Measurements from ENCODE around the gene KRT24. TPM values are rescaled to one million over a fixed set of nuclear protein-coding genes. Genes with fewer than 3 reads are reported as not detected.
"Not testable (repeated sequence)": the region's sequence is repeated elsewhere in the genome, so short reads cannot be mapped to it uniquely, and the experiment has no call there.

KRT24 gene
- polyA plus RNA-seq (ENCODE audit: insufficient read length in 4 of 4): under 1 TPM in 1 of 4 donors, not detected in 3; 0.18 TPM

- no peak for DNase-seq (ENCODE audit: low read depth in 4 of 4, low spot score in 3 of 4)
These were observed at the start of gene KRT24 for GRCh38 chr17:40703652-40704051. TSS of gene KRT24 (minus strand) at chr17:40703752. CDS start at chr17:40703693, 59 bp downstream.

DNA sequence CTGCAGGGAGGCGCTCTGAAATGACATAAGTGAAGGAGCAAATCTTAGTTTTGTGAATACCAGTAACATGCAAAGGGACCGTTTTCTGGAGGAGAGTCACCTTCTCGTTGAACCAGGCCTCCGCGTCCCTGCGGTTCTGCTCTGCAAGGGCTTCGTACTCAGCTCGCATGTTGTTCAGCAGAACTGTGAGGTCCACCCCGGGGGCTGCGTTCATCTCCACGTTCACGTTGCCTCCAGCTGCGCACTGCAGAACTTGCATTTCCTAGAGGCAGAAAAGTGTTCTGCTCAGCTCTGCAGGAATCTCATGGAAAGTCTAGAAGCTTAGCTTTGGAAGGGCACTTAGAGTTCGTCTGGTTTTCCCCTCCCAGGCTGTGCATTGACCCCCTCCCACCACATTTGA is 47.5 kb upstream of the KRT24 start:
- DNase-seq (ENCODE audit: low read depth in 4 of 4, low spot score in 3 of 4): no peak

GRCh38 chr17:40750391-40750790 is 46.8 kb upstream of the KRT24 start:
- no peak for DNase-seq (ENCODE audit: low read depth in 4 of 4, low spot score in 3 of 4)

- not testable (repeated sequence) for DNase-seq (ENCODE audit: low read depth in 4 of 4, low spot score in 3 of 4)
These were observed 45.1 kb upstream of the KRT24 start for GRCh38 chr17:40748666-40749065.

- DNase-seq (ENCODE audit: low read depth in 4 of 4, low spot score in 3 of 4): no peak
These were observed 35.0 kb upstream of the KRT24 start for GRCh38 chr17:40738553-40738952.

GRCh38 chr17:40735016-40735415 is 31.5 kb upstream of the KRT24 start:
- DNase-seq (ENCODE audit: low read depth in 4 of 4, low spot score in 3 of 4): no peak

DNA sequence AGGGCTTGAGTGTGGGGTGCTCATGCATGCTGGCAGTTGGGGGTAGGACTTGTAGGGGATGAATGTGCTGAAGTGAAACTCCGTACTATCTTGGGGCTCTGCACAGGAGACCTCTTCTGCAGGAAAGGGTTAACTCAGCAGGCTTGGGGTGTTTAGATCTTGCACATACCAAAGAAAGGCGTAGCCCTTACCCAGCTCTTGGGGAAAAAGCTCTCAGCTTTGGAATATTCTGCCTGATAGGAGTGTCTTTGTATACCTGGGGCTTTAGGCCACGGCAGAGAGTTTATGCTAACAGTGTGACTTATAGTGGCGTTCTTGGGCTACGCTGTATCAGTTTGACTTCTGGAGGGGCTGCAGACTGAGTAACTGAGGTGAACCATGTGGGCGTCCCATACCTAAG is 30.5 kb upstream of the KRT24 start:
- no peak for DNase-seq (ENCODE audit: low read depth in 4 of 4, low spot score in 3 of 4)

GRCh38 chr17:40730970-40731369 is 27.4 kb upstream of the KRT24 start:
- no peak for DNase-seq (ENCODE audit: low read depth in 4 of 4, low spot score in 3 of 4)

- DNase-seq (ENCODE audit: low read depth in 4 of 4, low spot score in 3 of 4): peak in 1 of 4 donors; percentile 9
These were observed 24.1 kb upstream of the KRT24 start for GRCh38 chr17:40727447-40728231.

DNA sequence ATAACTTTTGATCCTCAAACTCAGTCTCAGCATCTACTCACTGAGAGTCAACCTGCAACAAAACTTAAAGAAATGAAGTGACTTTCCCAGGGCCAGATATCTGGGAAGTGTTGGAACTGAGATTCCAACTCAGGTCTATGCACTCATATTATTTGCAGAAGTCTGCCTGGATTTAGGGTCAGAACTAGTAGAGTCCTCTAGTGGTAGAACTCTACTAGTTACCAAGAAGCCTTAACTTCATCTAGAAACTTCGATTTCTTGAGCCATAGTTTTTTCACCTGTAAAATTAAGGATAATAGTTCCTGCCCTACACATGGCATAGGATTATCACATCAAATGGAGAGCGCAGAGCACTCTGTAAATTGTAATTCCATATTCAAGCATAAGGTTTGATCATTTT is 23.4 kb upstream of the KRT24 start:
- no peak for DNase-seq (ENCODE audit: low read depth in 4 of 4, low spot score in 3 of 4)

- no peak for DNase-seq (ENCODE audit: low read depth in 4 of 4, low spot score in 3 of 4)
These were observed 21.1 kb upstream of the KRT24 start for GRCh38 chr17:40724656-40725055.

DNA sequence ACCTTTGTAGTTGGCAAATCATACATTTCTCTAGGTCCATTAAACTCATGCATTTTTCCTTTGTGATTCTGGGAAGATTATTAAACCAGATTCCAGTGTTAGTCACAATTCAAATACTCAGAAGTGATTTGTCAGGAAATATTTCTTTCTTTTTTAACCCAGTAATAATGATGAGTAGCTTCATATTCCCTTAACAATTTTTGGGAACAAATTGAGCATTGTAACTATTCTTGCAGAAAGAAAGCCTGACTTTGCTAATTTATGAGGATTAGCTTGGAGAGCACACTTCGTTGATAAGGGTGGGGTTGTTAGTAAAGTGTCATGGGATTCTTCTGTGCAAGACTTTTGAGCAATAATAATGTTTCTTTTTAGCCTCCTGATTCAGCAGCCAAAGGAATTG is 18.7 kb upstream of the KRT24 start:
- DNase-seq (ENCODE audit: low read depth in 4 of 4, low spot score in 3 of 4): no peak

DNA sequence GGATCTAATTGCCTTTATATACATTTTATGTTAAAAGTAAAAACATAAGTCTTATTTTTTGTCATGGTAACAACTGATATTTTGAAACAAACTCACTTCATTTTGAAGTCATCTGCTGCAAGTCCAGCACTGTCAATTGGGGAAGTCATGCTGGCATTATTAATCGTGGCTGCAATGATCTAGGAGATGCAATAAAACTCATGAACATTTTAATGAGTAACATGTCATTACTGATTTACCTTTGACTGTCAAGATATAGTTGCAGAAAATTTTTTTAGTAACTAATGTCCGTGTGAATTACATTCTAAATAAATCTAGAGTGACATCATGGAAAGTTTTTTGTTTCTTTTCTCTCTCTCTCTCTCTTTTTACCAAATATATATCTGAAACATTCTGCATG is 17.3 kb upstream of the KRT24 start:
- no peak for DNase-seq (ENCODE audit: low read depth in 4 of 4, low spot score in 3 of 4)

DNA sequence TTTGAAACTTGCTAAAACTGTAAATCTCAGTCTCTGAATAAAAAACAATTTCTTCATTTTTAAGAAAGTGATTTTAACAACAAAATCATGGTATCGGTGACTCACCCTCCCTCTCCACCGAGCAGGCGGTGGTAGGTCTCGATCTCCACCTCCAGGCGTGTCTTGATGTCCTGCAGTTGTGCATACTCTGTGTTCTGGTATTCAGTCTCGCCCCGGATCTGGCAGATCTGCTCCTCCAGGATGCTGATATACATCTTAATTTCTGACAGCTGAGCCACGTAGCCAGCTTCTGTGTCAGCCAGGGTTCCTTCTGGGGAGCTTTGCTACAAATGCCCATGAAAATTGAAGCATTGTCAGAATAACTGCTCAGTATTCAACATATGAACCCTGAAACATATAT is 15.4 kb upstream of the KRT24 start:
- DNase-seq (ENCODE audit: low read depth in 4 of 4, low spot score in 3 of 4): no peak

GRCh38 chr17:40717776-40718175 is 14.2 kb upstream of the KRT24 start:
- no peak for DNase-seq (ENCODE audit: low read depth in 4 of 4, low spot score in 3 of 4)

- no peak for DNase-seq (ENCODE audit: low read depth in 4 of 4, low spot score in 3 of 4)
These were observed 10.9 kb upstream of the KRT24 start for GRCh38 chr17:40714473-40714872.

GRCh38 chr17:40707745-40708144 is 4.2 kb upstream of the KRT24 start:
- DNase-seq (ENCODE audit: low read depth in 4 of 4, low spot score in 3 of 4): no peak

DNA sequence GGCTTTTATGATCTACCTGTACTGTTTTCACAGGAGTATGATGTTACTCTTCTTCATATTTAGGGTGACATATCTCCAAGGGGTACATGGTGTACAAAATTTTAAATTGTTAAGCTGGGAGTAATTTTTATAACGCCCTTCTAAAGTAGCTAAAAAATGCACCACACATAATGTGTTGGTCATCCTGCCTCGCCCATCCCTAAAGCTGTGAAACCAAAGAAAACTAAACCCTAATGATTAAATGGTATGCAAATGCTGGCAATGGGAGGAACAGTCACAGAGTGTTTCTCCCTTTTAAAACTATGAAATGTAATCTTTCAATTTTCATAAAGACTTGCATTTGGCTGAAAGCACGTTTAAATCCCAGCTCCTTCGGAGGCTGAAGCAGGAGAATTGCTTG is 2.0 kb upstream of the KRT24 start:
- no peak for DNase-seq (ENCODE audit: low read depth in 4 of 4, low spot score in 3 of 4)

DNA sequence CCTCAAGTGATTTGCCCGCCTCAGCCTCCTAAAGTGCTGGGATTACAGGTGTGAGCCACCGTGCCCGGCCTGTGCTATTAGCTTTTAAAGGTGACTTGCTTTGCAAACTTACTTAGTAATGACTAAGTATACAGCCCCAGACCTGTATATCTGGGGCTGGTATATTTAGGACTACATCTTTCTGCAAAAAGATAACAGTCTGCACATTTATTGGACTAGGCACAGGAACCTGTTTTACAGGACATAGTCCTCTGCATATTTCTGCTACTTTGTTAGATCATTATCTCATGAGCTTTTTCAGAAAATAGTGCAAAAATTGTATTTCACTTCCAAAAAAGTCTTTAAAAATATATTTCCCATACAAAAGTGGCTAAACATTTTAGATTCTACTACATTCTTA is 1.3 kb downstream of the KRT24 start:
- no peak for DNase-seq (ENCODE audit: low read depth in 4 of 4, low spot score in 3 of 4)

GRCh38 chr17:40699853-40700252 is 3.7 kb downstream of the KRT24 start:
- no peak for DNase-seq (ENCODE audit: low read depth in 4 of 4, low spot score in 3 of 4)

DNA sequence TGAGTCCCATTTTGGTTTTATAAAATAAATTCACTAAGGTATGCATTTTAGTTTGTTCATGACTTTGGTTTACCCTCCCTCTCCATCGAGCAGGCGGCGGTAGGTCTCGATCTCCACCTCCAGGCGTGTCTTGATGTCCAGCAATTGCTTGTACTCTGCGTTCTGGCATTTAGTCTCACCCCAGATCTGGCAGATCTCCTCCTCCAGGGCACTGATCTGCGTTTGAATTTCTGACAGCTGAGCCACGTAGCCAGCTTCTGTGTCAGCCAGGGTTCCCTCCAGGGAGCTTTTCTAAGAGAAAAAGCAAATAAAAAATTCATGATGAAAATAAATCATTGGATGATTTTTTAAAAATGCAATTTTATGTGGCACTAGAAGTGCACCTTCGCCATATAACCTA is 4.2 kb downstream of the KRT24 start:
- no peak for DNase-seq (ENCODE audit: low read depth in 4 of 4, low spot score in 3 of 4)

DNA sequence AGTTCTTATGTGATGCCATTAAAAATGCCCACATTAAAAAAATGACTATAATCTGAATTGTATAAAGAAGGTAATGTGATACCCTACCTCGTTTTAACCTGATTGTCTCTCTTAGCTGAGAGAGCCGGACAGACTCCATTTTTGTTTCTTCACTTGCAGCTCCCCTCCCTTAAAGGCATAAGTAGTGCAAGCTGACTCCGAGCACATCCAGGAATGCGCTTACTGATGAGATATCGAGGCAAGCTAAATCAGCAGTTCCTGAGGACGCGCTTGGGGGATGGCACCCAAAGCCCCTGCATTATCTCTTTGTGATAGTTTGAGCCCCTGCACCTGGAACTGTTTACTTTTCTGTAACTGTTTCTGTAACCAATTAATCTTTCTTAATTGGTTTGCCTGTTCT is 6.3 kb downstream of the KRT24 start:
- no peak for DNase-seq (ENCODE audit: low read depth in 4 of 4, low spot score in 3 of 4)

DNA sequence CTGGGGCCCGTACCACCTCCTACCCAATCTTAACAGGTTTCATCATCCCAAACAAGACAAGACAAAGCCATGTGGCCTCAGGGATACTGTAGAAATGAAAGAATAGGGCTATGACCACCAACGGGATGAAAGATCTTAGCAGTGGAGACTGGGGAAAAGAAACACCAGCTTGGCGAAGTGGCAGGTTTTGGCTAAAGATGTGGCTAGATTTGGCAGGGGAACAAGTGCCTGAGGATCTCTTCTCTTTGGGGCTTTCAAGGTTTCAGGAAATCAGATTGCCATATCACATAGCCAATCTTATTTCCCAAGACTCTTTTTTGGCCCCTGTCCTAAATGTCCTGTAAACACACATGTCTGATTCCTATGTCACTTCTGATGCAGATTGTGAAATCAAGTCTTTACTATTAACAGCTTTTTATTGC is 6.9 kb downstream of the KRT24 start:
- no peak for DNase-seq (ENCODE audit: low read depth in 4 of 4, low spot score in 3 of 4)
